SH-SY5Y (cell line): Measurements from ENCODE around the gene HSD3B7.

Experiments used
- GATA2 ChIP-seq: IDR thresholded peaks from 2 replicates; pipeline ENCODE4 v1.6.1; 2011; ENCODE audit warnings: mild to moderate bottlenecking, low read depth, low read length
- GATA3 ChIP-seq: IDR thresholded peaks from 2 replicates; pipeline ENCODE4 v1.6.1; 2011; ENCODE audit warnings: low read depth, mild to moderate bottlenecking, low read length, moderate library complexity

Gene HSD3B7

GRCh38 chr16:30984669-30985400 lies at the start of gene HSD3B7:
Gene HSD3B7, plus strand, starts transcription at chr16:30985207. Its CDS starts 452 bp downstream, at chr16:30985659.
- TF ChIP-seq GATA3 (no peak), GATA2 (no peak)

GRCh38 chr16:30937692-30938091 lies 47.3 kb upstream of the HSD3B7 start:
- TF ChIP-seq GATA3 (no peak), GATA2 (no peak)

GRCh38 chr16:30941600-30942425 lies 43.2 kb upstream of the HSD3B7 start:
- no peak for TF ChIP-seq GATA3
- no peak for TF ChIP-seq GATA2

GRCh38 chr16:30942426-30942806 lies 42.6 kb upstream of the HSD3B7 start:
- TF ChIP-seq GATA3 (no peak), GATA2 (no peak)

GRCh38 chr16:30944352-30944751 lies 40.7 kb upstream of the HSD3B7 start:
- TF ChIP-seq GATA2 (no peak), GATA3 (no peak)

- TF ChIP-seq GATA2 = no peak
- no peak for TF ChIP-seq GATA3
Observed at GRCh38 chr16:30946671-30947540, 38.1 kb upstream of the HSD3B7 start.

- TF ChIP-seq GATA2 (no peak), GATA3 (no peak)
Observed at GRCh38 chr16:30947541-30947858, 37.5 kb upstream of the HSD3B7 start.

- TF ChIP-seq GATA2 (no peak), GATA3 (no peak)
Observed at GRCh38 chr16:30947859-30948666, 36.9 kb upstream of the HSD3B7 start.

- no peak for TF ChIP-seq GATA2
- no peak for TF ChIP-seq GATA3
Observed at GRCh38 chr16:30948667-30949649, 36.0 kb upstream of the HSD3B7 start, which contains the start of gene ORAI3. Gene ORAI3, plus strand, starts transcription at chr16:30949068. Its CDS starts 222 bp downstream, at chr16:30949290.

- TF ChIP-seq GATA3 (no peak), GATA2 (peak; percentile 91)
Observed at GRCh38 chr16:30949650-30950515, 35.1 kb upstream of the HSD3B7 start.

- TF ChIP-seq GATA3 (no peak), GATA2 (no peak)
Observed at GRCh38 chr16:30950516-30951065, 34.4 kb upstream of the HSD3B7 start.

- TF ChIP-seq GATA2 = no peak
- no peak for TF ChIP-seq GATA3
Observed at GRCh38 chr16:30951193-30951592, 33.8 kb upstream of the HSD3B7 start.
